Glomerular visceral epithelial cell (primary cell): ENCODE data around the gene ZNF627.
A peak's percentile ranks its signal among the peaks of the same experiment; 100 is the strongest.
"Not testable (repeated sequence)": the region's sequence is repeated elsewhere in the genome, so short reads cannot be mapped to it uniquely, and the experiment has no call there.

Source experiments
- DNase-seq: peaks from one replicate; pipeline ENCODE4 v3.0.0-alpha.2; 2016; ENCODE audit errors: extremely low spot score

The ZNF627 gene

DNA sequence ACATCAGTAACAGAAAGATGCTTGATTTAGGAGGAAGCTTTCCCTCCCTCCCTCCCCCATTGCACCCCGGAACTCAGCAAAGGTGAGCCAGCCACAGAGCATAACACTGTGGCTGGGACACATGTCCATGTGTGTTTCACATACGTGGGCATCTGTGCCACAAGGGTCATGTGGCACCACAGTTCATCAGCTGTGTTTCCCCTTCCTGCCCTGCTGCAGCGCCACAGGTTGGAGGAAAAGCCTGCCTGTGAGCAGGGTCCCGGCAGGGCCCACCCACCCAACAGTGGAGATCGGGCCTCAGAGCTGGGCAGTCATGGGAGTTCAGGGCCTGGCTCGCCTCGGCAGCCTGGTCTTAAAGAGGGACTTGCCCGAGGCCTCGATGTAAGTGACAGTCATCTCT, 22.6 kb upstream of the ZNF627 start:
- DNase-seq, result no peak

DNA sequence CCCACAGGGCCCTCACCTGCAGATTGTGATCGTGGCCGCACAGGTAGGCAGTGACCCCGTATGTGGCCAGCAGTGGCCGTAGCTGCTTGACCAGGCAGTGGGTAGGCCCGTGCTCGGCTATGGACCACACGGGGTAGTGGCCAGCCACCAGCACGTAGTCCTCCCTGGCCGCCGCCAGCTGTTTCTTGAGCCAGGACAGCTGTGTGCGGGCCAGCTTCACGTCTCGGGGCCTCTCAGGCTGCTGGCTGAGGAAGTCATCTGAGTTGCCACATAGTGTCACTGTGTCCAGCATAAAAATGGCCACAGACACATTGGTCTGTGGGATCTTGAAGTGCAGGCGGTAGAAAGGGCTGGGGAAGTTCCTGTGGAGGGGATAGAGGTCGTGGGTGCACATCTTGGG, 21.1 kb upstream of the ZNF627 start:
- no peak for DNase-seq

- DNase-seq, result no peak
Measured at GRCh38 chr19:11577451-11578257, 19.6 kb upstream of the ZNF627 start, which contains the start of gene ACP5. Gene ACP5 (minus strand): TSS chr19:11577645. CDS start chr19:11577317, 328 bp downstream.

GRCh38 chr19:11578258-11579142, 18.8 kb upstream of the ZNF627 start:
- DNase-seq, result no peak

DNA sequence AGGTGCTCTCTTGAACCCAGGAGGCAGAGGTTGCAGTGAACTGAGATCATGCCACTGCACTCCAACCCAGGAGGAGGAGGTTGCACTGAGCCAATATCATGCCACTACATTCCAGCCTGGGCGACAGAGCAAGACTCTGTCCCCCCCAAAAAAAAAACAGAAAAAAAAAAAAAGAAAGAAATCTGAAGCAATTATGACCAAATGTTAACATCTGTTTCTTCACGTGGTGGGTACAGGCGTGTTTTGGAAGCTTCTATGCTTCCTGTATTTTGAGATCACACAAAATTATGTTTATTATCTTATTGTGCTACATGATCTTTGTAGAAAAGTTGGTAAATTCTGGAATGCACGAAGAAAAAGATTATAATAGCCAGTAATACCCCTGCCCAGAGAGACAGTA, 17.2 kb upstream of the ZNF627 start:
- no peak for DNase-seq

DNA sequence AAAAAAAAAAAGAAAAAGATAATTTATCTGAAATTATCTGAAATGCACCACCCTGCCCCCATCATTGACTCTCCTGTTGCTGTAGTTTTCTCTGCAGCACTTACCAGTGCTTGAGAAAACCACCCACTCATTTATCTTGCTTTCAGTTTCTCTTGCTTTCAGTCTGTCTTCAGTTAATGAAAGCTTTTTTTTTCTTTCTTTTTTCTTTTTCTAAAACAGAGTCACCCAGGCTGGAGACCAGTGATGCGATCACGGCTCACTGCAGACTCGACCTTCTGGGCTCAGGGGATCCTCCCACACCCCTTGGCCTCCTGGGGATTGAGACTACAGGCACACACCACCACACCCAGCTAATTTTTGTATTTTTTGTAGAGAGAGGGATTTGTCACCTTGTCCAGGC, 15.5 kb upstream of the ZNF627 start:
- no peak for DNase-seq

DNA sequence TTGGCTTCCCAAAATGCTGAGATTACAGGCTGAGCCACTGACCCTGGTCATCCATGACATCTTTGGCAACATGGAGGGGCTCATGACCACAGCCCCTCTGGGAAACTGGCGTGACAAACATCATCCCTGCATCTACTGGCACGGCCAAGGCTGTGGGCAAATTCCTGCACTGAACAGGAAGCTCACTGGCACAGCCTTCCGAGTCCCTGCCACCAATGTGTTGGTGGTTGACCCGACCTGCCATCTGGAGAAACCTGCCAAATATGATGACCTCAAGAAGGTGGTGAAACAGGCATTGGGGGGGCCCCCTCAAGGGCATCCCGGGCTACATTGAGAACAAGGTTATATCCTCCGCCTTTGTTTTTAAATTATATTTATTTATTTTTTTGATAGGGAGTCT, 11.0 kb upstream of the ZNF627 start:
- DNase-seq, result no peak

GRCh38 chr19:11587302-11587974, 9.8 kb upstream of the ZNF627 start:
- DNase-seq, result peak; percentile 67

DNA sequence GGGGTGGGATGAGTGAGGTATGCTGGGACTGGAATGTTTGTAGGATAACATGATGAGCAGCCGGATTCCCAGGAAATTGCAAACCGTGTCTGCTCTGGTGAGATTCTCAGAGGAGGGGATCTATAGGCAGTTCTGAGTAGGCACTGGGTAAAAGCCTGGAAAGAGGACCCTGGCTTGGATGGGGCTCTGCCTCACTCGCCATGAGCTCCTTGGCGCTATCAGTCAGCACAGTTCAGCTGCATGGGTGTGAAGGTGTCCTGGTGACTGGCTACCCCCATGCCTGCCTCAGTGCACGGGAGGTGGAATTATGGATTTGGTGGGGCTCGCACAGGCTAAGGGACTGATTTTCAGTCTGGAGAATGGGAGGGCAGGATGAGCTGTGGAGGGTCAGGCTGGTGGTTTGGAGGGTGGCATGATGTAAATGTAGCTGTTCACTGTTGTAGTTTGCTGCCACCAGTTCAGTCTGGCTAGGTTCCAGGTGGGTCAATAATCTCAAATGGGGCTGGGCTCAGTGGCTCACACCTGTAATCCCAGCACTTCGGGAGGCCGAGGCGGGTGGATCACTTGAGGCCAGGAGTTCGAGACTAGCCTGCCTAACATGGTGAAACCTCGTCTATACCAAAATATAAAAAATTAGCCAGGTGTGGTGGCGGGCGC, 9.2 kb upstream of the ZNF627 start:
- no peak for DNase-seq

DNA sequence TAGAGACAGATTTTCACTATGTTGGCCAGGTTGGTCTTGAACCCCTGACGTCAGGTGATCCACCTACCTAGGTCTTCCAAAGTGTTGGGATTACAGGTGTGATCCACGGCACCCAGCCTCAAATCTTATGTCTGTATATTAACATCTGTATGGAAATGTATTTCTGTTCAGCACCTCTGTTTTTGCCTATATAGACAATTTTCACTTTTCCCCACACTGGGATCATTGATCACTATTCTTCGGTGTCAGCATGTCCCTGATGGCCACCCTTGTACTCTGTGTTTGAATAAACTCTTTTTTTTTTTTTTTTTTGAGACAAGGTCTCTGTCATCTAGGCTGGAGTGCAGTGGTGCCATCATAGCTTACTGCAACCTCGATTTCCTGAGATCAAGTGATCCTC, 3.2 kb upstream of the ZNF627 start:
- DNase-seq, result no peak

GRCh38 chr19:11596156-11596555, 1.1 kb upstream of the ZNF627 start:
- no peak for DNase-seq

DNA sequence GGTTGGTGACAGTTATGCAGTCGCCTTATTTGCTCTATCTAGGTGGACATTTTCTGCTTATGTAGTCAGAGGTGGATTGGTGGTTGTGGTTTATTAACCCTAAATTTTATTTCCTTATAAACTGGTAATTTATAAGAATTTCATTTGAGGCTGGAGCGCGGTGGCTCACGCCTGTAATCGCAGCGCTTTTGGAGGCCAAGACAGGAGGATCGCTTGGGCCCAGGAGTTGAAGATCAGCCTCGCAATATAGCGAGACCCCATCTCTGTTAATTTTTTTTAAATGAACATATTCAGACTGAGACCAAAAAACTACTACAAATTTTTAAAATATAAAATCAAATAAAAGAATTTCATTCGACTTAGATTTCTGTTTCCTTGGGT, 810 bp downstream of the ZNF627 start:
- no peak for DNase-seq

DNA sequence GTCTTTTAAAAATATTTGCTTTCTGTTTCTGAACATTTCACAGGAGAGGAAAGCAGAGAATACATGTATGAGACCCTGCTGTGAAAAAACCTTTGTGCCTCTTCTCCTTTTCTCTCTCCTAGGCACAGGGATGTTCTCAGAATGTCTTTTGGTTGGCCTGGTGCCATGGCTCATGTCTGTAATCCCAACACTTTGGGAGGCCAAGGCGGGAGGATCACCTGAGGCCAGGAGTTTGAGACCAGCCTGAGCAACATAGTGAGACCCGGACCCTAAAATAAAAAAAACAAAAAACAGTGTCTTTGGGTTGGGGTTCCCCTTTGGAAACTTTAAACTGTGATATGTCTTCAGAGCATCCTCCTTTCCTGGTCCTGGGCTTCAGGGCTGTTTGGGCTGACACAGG, 1.5 kb downstream of the ZNF627 start:
- no peak for DNase-seq

DNA sequence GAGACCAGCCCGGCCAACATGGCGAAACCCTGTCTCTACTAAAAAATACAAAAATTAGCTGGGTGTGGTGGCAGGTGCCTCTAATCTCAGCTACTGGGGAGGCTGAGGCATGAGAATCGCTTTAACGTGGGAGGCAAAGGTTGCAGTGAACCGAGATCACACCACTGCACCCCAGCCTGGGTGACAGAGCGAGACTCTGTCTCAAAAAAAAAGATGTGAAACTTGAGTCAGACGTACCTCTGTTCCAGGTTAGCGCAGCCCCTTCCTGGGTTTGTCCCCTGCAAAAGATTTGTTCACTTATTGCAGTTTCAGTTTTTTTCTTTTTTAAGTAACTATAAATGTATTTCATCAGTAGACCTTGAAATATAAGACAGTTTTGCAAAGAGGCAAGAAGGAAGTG, 2.4 kb downstream of the ZNF627 start:
- not testable (repeated sequence) for DNase-seq

- no peak for DNase-seq
Measured at GRCh38 chr19:11606484-11606883, 9.2 kb downstream of the ZNF627 start.

DNA sequence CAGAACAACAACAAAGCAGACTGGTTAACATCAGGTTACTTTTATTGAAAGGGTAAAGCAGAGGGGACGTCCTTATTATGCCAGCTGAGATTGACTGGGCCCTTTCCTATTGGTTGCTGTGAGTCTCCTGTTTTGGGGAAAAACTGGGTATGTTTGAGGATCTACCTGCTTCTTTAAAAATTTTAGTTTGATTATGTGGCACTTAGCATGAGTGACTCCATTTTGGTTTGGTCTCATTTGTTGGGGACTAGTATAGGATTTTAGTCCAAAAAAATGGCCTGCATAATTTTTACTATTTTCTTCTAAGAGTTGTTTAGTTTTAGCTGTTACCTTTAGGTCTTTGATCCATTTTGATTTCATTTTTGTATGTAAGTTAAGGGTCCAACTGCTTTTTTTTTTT, 14.4 kb downstream of the ZNF627 start:
- DNase-seq, result no peak

- DNase-seq, result no peak
Measured at GRCh38 chr19:11612816-11613511, 15.7 kb downstream of the ZNF627 start.

DNA sequence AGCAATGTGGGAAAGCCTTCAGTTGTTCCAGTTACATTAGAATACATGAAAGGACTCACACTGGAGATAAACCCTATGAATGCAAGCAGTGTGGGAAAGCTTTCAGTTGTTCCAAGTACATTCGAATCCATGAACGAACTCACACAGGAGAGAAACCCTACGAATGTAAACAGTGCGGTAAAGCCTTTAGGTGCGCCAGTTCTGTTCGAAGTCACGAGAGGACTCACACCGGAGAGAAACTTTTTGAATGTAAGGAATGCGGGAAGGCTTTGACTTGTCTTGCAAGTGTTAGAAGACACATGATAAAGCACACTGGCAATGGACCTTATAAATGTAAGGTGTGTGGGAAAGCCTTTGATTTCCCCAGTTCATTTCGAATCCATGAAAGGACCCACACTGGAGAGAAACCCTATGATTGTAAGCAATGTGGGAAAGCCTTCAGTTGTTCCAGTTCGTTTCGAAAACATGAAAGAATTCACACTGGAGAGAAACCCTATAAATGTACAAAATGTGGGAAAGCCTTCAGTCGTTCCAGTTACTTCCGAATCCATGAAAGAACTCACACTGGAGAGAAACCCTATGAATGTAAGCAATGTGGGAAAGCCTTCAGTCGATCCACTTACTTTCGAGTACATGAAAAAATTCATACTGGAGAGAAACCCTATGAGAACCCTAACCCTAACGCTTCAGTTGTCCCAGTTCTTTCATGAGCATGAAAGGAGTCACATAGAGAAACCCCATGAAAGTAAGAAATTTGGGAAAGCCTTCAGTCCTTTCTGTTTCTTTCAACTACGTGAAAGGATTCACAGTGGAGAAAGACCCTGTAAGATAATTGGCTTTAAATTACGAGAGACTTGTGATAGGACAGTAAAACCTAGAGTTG, 20.1 kb downstream of the ZNF627 start:
- DNase-seq, result no peak

DNA sequence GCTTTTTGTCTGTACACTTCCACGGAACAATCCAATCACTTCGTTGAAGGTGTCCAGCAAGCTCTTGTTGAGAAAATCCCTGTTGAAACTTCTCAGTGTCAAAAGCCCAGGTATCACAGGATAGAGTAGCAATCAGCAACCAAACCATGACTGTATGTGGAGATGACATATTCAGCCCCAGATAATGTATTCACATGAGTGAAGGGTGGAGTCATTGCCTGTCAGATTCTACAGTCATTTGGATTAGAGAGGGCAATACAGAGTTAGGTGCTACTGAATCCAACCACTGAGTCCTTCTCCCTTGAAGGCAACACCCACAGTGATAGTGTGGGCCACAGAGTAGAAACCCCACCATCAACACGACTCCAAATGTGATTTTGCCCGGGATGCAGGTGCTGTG, 23.3 kb downstream of the ZNF627 start:
- DNase-seq, result no peak

DNA sequence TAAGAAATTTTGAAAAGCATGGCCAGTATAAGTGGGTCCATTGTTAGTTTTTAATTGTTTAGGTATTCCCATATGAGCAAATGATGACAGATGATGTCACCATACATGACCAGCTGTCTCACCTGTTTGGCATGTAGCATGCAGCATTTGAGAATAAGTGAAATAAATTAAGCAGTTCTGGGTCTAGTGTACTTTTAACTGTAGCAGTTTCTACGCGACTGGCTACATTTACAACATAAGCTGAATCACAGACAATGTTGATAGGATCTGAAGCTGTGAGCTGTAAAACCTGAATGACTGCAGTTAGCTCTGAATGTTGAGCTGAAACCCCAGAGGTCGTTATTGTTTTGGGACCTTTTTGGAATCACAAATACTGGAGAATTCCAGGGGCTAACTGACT, 25.1 kb downstream of the ZNF627 start:
- not testable (repeated sequence) for DNase-seq
